Mesenchymal stem cell (in vitro differentiated cells and primary cell): ENCODE data around the gene PRMT7.
A peak's percentile ranks its signal among the peaks of the same experiment; 100 is the strongest.

Experiments used
- DNase-seq: peaks from one replicate; pipeline ENCODE4 v3.0.0-alpha.2; 2013
- H2AFZ ChIP-seq: one replicate; pipeline ENCODE4 v1.6.1; 2013; ENCODE audit warnings: low read depth, mild to moderate bottlenecking, control low read depth, inconsistent platforms, low read length, moderate library complexity
- H2AK5ac ChIP-seq: 2 replicates; pipeline ENCODE4 v1.6.1; 2013; ENCODE audit warnings: low read length, moderate library complexity, mild to moderate bottlenecking, inconsistent platforms; ENCODE audit not compliant: severe bottlenecking
- H2BK120ac ChIP-seq: one replicate; pipeline ENCODE4 v1.6.1; 2013; ENCODE audit warnings: low read depth, mild to moderate bottlenecking, inconsistent platforms, low read length, moderate library complexity
- H2BK12ac ChIP-seq, 2 experiments: one replicate each; pipeline ENCODE4 v1.6.1; 2013; ENCODE audit warnings: inconsistent platforms in 2 of 2, low read length in 2 of 2, mild to moderate bottlenecking in 2 of 2, moderate library complexity in 2 of 2, control low read depth in 1 of 2
- H2BK15ac ChIP-seq: one replicate; pipeline ENCODE4 v1.6.1; 2013; ENCODE audit warnings: mild to moderate bottlenecking, low read depth, inconsistent platforms; ENCODE audit not compliant: poor library complexity, severe bottlenecking
- H2BK5ac ChIP-seq: 2 replicates; pipeline ENCODE4 v1.6.1; 2013; ENCODE audit warnings: low read depth, mild to moderate bottlenecking, low read length, control low read depth, inconsistent platforms; ENCODE audit not compliant: poor library complexity, severe bottlenecking
- H3K14ac ChIP-seq, 2 experiments: one replicate each; pipeline ENCODE4 v1.6.1; 2013; ENCODE audit warnings: inconsistent platforms in 2 of 2, low read length in 2 of 2, control low read depth in 1 of 2, mild to moderate bottlenecking in 1 of 2, moderate library complexity in 1 of 2
- H3K18ac ChIP-seq, 2 experiments: one replicate each; pipeline ENCODE4 v1.6.1; 2013; ENCODE audit warnings: inconsistent platforms in 2 of 2, low read length in 2 of 2, control low read depth in 1 of 2, low read depth in 1 of 2, mild to moderate bottlenecking in 1 of 2
- H3K23ac ChIP-seq, 2 experiments: one replicate each; pipeline ENCODE4 v1.6.1; 2013; ENCODE audit warnings: inconsistent platforms in 2 of 2, low read length in 2 of 2, mild to moderate bottlenecking in 2 of 2, moderate library complexity in 2 of 2, control low read depth in 1 of 2
- H3K27ac ChIP-seq: 2 replicates; pipeline ENCODE4 v1.5.1; 2013; ENCODE audit warnings: mild to moderate bottlenecking, moderate library complexity, low read length, control low read depth, inconsistent platforms; ENCODE audit not compliant: poor library complexity, severe bottlenecking
- H3K27me3 ChIP-seq, 2 experiments: 2 replicates each; pipeline versions ENCODE4 v1.6.1 to v1.7.0; 2013; ENCODE audit warnings: low read length in 2 of 2, mild to moderate bottlenecking in 2 of 2, moderate library complexity in 2 of 2, control low read depth in 1 of 2, inconsistent platforms in 1 of 2; ENCODE audit not compliant: control insufficient read depth in 1 of 2, insufficient read depth in 1 of 2
- H3K36me3 ChIP-seq, 2 experiments: 2 replicates each; pipeline versions ENCODE4 v1.6.1 to v1.7.0; 2013; ENCODE audit warnings: low read length in 2 of 2, control low read depth in 1 of 2, inconsistent platforms in 1 of 2, low read depth in 1 of 2, mild to moderate bottlenecking in 1 of 2; ENCODE audit not compliant: insufficient read depth in 2 of 2, control insufficient read depth in 1 of 2
- H3K4ac ChIP-seq, 2 experiments: one replicate each; pipeline ENCODE4 v1.6.1; 2013; ENCODE audit warnings: inconsistent platforms in 2 of 2, low read length in 2 of 2, mild to moderate bottlenecking in 2 of 2, moderate library complexity in 2 of 2, control low read depth in 1 of 2, low read depth in 1 of 2
- H3K4me1 ChIP-seq: 2 replicates; pipeline ENCODE4 v1.6.1; 2013; ENCODE audit warnings: low read depth, low read length, control low read depth; ENCODE audit not compliant: control insufficient read depth, insufficient read depth
- H3K4me2 ChIP-seq: 2 replicates; pipeline ENCODE4 v1.6.1; 2013; ENCODE audit warnings: low read length, mild to moderate bottlenecking, inconsistent platforms; ENCODE audit not compliant: poor library complexity, severe bottlenecking
- H3K4me3 ChIP-seq, 2 experiments: 2 replicates each; pipeline versions ENCODE4 v1.5.1 to v1.7.0; 2013; ENCODE audit warnings: low read length in 2 of 2, mild to moderate bottlenecking in 2 of 2, control low read depth in 1 of 2, low read depth in 1 of 2; ENCODE audit not compliant: insufficient read depth in 1 of 2
- H3K79me1 ChIP-seq: replicated peaks from 2 replicates; pipeline ENCODE4 v1.6.1; 2013; ENCODE audit warnings: mild to moderate bottlenecking, control low read depth, low read length, inconsistent platforms; ENCODE audit not compliant: poor library complexity, severe bottlenecking
- H3K9ac ChIP-seq: 2 replicates; pipeline ENCODE4 v1.7.0; 2013; ENCODE audit warnings: mild to moderate bottlenecking, low read length, moderate library complexity
- H3K9me3 ChIP-seq: 2 replicates; pipeline ENCODE4 v1.7.0; 2013; ENCODE audit warnings: mild to moderate bottlenecking, low read length; ENCODE audit not compliant: control insufficient read depth
- H4K8ac ChIP-seq: one replicate; pipeline ENCODE4 v1.6.1; 2013; ENCODE audit warnings: inconsistent platforms, mild to moderate bottlenecking, low read length, moderate library complexity
- H4K91ac ChIP-seq: one replicate; pipeline ENCODE4 v1.6.1; 2013; ENCODE audit warnings: mild to moderate bottlenecking, low read length, inconsistent platforms
- WGBS: methylation state at CpG from one replicate; pipeline ENCODE4 v1.1.7; 2013; ENCODE audit warnings: mixed read lengths; 5-methylcytosine and 5-hydroxymethylcytosine counted together

Gene PRMT7

DNA sequence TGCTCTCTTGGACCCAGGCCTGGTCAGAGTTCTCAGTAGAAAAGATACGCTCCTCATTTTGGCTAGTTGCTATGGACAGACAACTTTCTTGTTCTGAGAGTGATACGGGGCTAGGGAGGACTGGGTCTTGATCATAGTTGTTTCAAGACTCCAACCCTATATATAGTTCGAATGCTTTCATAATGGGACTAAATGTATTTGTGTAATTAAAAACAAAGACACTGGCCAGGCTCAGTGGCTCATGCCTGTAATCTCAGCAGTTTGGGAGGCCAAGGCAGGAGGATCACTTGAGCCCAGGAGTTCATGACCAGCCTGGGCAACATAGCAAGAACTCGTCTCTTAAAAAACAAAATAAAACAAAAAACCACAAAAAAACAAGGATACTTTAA is 28.8 kb upstream of the PRMT7 start:
- Histone ChIP-seq H2BK12ac (no peak overlapping the region), H3K4me1 (no peaks in the 10 kb centered on the region), H3K27me3 (no peaks in the 10 kb centered on the region), H3K79me1 (peaks cover 43% of the 10 kb centered on the region), H3K4me2 (no peak overlapping the region), H4K8ac (no peak overlapping the region), H3K23ac (no peak overlapping the region), H3K4ac (no peak overlapping the region), H3K36me3 (peaks cover 22 to 46% of the 10 kb centered on the region in 2 experiments), H4K91ac (no peak overlapping the region), H2BK120ac (no peak overlapping the region), H3K18ac (no peak overlapping the region), H3K9ac (no peak overlapping the region), H3K14ac (no peak overlapping the region), H3K27ac (no peak overlapping the region), H2AFZ (no peak overlapping the region), H3K9me3 (no peaks in the 10 kb centered on the region), H2BK15ac (no peak overlapping the region), H2BK5ac (no peak overlapping the region), H3K4me3 (no peak overlapping the region), H2AK5ac (no peak overlapping the region)
- 96% methylated on average over 3 of the region's 4 CpGs for WGBS
- no peak for DNase-seq

DNA sequence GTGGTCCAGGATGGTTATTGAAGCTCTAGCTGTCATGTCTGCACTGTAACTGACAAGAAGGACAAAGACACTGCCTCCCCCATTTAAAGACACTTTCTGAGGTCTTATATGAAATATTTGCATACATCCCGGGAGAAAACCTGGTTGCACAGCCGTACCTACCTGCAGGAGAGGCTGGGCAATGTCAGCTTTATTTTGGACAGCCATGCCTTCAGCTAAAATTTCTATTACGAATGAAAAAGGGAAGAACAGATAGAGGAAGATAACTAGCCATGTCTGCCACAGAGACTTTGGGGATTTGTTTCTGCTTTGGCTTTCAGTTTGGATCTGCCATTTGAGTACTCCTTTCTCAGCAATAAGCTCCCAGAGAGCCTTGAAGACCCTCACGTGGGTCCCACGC is 27.5 kb upstream of the PRMT7 start:
- no peak overlapping the region for H3K14ac ChIP-seq
- H3K27ac ChIP-seq, result no peak overlapping the region
- H4K8ac ChIP-seq, result no peak overlapping the region
- no peak overlapping the region for H2AK5ac ChIP-seq
- H3K4me1 ChIP-seq, result peaks cover 8% of the 10 kb centered on the region
- H3K9me3 ChIP-seq, result no peaks in the 10 kb centered on the region
- no peak overlapping the region for H3K4ac ChIP-seq
- no peak overlapping the region for H2BK5ac ChIP-seq
- H3K27me3 ChIP-seq, result no peaks in the 10 kb centered on the region
- peak overlapping the region in 1 of 2 experiments; percentile 1 for H3K4me3 ChIP-seq
- WGBS, result 77% methylated on average over 5 of the region's 5 CpGs
- no peak overlapping the region for H3K23ac ChIP-seq
- H3K9ac ChIP-seq, result peak overlapping the region; percentile 51
- H3K79me1 ChIP-seq, result peaks cover 52% of the 10 kb centered on the region
- H3K36me3 ChIP-seq, result peaks cover 32 to 46% of the 10 kb centered on the region in 2 experiments
- no peak overlapping the region for H2BK120ac ChIP-seq
- no peak for DNase-seq
- H2BK15ac ChIP-seq, result no peak overlapping the region
- H3K4me2 ChIP-seq, result no peak overlapping the region
- no peak overlapping the region for H4K91ac ChIP-seq
- no peak overlapping the region for H3K18ac ChIP-seq
- no peak overlapping the region for H2BK12ac ChIP-seq
- H2AFZ ChIP-seq, result no peak overlapping the region

DNA sequence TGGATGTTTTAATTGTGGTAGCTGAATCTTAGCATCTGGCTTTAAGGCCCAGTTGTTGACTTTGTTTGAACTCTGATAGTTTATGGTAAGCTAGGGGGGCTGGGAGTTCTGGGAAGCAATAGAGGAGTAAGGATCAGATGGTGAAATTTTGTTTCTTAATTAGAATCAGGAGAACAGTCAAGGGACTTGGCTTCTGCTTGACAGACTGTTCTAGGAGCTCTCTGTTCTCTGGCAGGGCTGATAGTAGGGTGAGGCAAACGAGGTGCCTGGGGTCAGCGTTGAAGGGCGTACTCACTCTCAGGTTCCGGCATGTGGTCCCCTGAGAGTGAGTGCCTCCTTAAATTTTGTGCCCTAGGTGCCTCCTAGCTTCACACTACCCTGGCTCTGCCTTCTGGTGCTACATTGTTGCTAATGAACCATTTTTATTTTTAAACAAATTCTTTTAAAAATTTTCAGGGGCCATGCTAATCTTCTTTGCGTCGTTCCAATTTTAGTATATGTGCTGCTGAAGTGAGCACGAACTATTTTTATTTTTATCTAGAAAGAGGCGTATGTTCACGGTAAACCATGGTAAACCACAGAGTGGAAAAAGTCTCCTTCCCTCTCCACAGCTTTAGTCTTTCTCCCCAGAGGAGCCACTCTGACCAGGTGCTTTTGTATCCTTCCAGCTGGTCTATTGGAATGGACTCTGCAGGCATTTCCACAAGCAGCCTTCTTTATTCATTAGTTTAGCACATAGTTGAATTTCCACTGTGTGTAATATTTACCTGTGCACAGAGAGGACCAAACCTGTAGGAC is 26.8 kb upstream of the PRMT7 start:
- no peak overlapping the region for H4K91ac ChIP-seq
- H3K14ac ChIP-seq, result no peak overlapping the region
- no peaks in the 10 kb centered on the region for H3K27me3 ChIP-seq
- H3K4me1 ChIP-seq, result peaks cover 8% of the 10 kb centered on the region
- peaks cover 52% of the 10 kb centered on the region for H3K79me1 ChIP-seq
- no peak overlapping the region for H4K8ac ChIP-seq
- H2BK5ac ChIP-seq, result no peak overlapping the region
- H3K4me3 ChIP-seq, result peak overlapping the region in 1 of 2 experiments; percentile 1
- H3K36me3 ChIP-seq, result peaks cover 34 to 46% of the 10 kb centered on the region in 2 experiments
- 92% methylated on average over 9 of the region's 9 CpGs for WGBS
- H3K9me3 ChIP-seq, result no peaks in the 10 kb centered on the region
- H3K18ac ChIP-seq, result no peak overlapping the region
- H3K4me2 ChIP-seq, result no peak overlapping the region
- H2BK15ac ChIP-seq, result no peak overlapping the region
- no peak overlapping the region for H3K4ac ChIP-seq
- no peak overlapping the region for H2BK12ac ChIP-seq
- peak overlapping the region; percentile 51 for H3K9ac ChIP-seq
- no peak overlapping the region for H2AK5ac ChIP-seq
- no peak overlapping the region for H3K23ac ChIP-seq
- DNase-seq, result no peak
- H3K27ac ChIP-seq, result no peak overlapping the region
- no peak overlapping the region for H2AFZ ChIP-seq
- H2BK120ac ChIP-seq, result no peak overlapping the region

DNA sequence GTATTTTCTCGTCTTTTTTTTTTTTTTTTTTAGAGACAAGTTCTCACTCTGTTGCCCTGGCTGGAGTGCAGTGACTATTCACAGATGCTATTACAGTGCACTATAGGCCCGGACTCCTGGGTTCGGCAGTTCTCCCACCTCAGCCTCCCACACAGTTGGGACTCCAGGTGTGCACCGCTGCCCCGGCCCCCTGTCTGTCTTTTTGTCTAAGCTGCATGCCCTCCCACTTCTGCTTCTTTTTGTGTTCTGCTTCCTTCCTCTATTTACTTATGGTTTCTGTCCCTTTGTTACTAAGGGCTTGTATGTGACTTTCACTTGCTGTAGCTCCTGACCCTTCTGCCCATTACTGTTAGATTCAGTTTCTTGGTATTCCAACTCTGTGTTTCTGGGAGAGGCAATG is 26.0 kb upstream of the PRMT7 start:
- no peak overlapping the region for H2BK15ac ChIP-seq
- no peak overlapping the region for H3K18ac ChIP-seq
- H4K8ac ChIP-seq, result no peak overlapping the region
- no peaks in the 10 kb centered on the region for H3K9me3 ChIP-seq
- H3K79me1 ChIP-seq, result peaks cover 56% of the 10 kb centered on the region
- WGBS, result 100% methylated on average over 4 of the region's 5 CpGs
- no peak overlapping the region for H3K4me3 ChIP-seq
- no peak overlapping the region for H3K4ac ChIP-seq
- H3K23ac ChIP-seq, result no peak overlapping the region
- no peaks in the 10 kb centered on the region for H3K27me3 ChIP-seq
- no peak overlapping the region for H3K27ac ChIP-seq
- H2AK5ac ChIP-seq, result no peak overlapping the region
- peaks cover 33 to 46% of the 10 kb centered on the region in 2 experiments for H3K36me3 ChIP-seq
- no peak overlapping the region for H2BK120ac ChIP-seq
- DNase-seq, result no peak
- H2BK5ac ChIP-seq, result no peak overlapping the region
- H3K4me2 ChIP-seq, result no peak overlapping the region
- H3K14ac ChIP-seq, result no peak overlapping the region
- H2BK12ac ChIP-seq, result no peak overlapping the region
- H4K91ac ChIP-seq, result no peak overlapping the region
- peaks cover 8% of the 10 kb centered on the region for H3K4me1 ChIP-seq
- H3K9ac ChIP-seq, result no peak overlapping the region
- no peak overlapping the region for H2AFZ ChIP-seq
